ENCODE results near the gene CCDC9. TPM values are rescaled to one million over a fixed set of nuclear protein-coding genes. Genes with fewer than 3 reads are reported as not detected.

The CCDC9 gene
- total RNA-seq, 1 donor from 2014 or later, result 36.1 TPM

DNA sequence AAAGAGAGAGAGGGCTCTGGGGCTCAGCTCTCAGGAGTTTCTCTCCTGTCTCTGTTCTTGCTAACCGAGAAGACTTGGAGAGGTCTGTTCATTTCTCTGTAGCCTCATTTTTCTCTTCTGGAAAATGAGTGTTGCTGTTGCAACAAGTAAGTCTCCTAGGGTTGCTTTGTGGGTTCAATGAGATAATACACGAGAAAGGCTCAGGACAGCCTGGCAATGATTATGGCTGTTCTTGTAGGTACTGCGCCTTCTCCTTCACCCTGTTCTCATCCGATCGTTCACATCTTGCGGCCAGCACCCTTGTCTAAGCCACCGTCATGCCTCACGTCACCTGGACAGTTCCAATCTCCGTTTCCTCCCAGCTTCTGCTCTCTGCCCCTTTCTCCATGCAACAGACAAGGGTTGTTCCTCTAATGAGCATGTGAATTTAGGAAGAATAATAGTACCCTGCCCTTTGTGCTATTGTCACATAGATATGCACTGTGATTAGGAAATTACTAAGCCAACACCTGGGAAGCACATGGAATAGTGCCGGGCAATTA lies 57.5 kb downstream of the CCDC9 start:
- no peak for DNase-seq (ENCODE audit: low spot score, unreplicated experiment)
- H3K4me1 Mint-ChIP-seq (ENCODE audit: low read depth), result no peaks in the 10 kb centered on the region
- H3K9me3 Mint-ChIP-seq (ENCODE audit: low read depth), result no peaks in the 10 kb centered on the region
- no peak overlapping the region for H3K4me3 Mint-ChIP-seq (ENCODE audit: low read depth)
- H3K27ac Mint-ChIP-seq, result no peak overlapping the region
- TF ChIP-seq, protein P1, sequence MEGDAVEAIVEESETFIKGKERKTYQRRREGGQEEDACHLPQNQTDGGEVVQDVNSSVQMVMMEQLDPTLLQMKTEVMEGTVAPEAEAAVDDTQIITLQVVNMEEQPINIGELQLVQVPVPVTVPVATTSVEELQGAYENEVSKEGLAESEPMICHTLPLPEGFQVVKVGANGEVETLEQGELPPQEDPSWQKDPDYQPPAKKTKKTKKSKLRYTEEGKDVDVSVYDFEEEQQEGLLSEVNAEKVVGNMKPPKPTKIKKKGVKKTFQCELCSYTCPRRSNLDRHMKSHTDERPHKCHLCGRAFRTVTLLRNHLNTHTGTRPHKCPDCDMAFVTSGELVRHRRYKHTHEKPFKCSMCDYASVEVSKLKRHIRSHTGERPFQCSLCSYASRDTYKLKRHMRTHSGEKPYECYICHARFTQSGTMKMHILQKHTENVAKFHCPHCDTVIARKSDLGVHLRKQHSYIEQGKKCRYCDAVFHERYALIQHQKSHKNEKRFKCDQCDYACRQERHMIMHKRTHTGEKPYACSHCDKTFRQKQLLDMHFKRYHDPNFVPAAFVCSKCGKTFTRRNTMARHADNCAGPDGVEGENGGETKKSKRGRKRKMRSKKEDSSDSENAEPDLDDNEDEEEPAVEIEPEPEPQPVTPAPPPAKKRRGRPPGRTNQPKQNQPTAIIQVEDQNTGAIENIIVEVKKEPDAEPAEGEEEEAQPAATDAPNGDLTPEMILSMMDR (IDR thresholded peaks at IDR 0.05; ENCODE audit: unreplicated experiment), result no peak
- H3K27me3 Mint-ChIP-seq, result peaks cover 21% of the 10 kb centered on the region
- H3K36me3 Mint-ChIP-seq (ENCODE audit: insufficient read depth), result no peaks in the 10 kb centered on the region

DNA sequence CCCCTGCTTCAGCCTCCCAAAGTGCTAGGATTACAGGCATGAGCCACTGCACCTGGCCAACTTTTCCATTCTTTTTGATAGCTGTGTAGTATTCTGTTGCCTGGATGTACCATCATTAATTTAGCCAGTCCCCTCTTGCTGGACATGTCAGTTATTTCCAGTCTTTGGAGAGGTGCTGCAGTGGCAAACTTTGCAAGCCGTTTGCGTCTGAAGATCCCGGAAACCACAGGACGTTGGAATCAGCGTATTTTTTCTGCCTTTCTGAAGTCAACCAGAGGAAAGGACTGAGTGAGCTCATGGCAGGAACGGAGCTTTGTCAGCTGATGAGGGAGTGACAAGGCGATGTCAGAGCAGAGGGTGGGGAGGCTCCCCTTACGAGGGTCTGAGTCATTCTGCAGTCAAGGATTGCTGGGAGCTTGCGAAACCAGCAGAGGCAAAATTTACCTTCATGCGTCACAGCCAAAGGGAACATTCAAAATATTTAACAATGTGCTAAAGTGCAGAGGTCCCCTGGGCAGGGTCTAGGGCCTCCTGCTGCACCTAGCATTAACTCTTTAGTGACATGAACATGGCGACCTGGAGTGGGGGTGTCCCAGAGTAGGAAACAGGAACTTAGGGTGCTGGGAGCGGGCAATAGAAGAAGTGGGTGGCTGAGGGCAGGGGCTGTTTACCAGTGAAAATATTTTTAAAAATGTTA lies 58.9 kb downstream of the CCDC9 start:
- peaks cover 19% of the 10 kb centered on the region for H3K27me3 Mint-ChIP-seq
- no peak for DNase-seq (ENCODE audit: low spot score, unreplicated experiment)
- no peak overlapping the region for H3K27ac Mint-ChIP-seq
- TF ChIP-seq, protein P1 (IDR thresholded peaks at IDR 0.05; ENCODE audit: unreplicated experiment), result no peak
- no peaks in the 10 kb centered on the region for H3K36me3 Mint-ChIP-seq (ENCODE audit: insufficient read depth)
- no peak overlapping the region for H3K4me3 Mint-ChIP-seq (ENCODE audit: low read depth)
- H3K4me1 Mint-ChIP-seq (ENCODE audit: low read depth), result no peaks in the 10 kb centered on the region
- H3K9me3 Mint-ChIP-seq (ENCODE audit: low read depth), result no peaks in the 10 kb centered on the region

DNA sequence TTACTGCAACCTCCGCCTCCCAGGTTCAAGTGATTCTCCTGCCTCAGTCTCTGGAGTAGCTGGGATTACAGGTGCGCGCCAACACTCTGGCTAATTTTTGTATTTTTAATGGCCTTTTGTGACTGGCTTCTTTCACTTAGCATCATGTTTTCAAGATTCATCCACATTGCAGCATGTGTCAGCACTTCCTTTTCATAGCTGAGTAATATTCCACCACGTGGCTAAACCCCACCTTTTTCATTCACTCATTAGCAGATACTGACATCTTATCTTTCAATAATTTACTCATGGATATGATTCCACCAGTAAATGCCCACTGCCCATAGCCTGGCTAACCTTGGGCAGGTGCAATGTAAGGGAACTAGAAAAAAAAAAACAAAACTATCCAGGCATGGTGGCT lies 60.2 kb downstream of the CCDC9 start:
- no peaks in the 10 kb centered on the region for H3K9me3 Mint-ChIP-seq (ENCODE audit: low read depth)
- TF ChIP-seq, protein P1 (IDR thresholded peaks at IDR 0.05; ENCODE audit: unreplicated experiment), result no peak
- no peak overlapping the region for H3K4me3 Mint-ChIP-seq (ENCODE audit: low read depth)

DNA sequence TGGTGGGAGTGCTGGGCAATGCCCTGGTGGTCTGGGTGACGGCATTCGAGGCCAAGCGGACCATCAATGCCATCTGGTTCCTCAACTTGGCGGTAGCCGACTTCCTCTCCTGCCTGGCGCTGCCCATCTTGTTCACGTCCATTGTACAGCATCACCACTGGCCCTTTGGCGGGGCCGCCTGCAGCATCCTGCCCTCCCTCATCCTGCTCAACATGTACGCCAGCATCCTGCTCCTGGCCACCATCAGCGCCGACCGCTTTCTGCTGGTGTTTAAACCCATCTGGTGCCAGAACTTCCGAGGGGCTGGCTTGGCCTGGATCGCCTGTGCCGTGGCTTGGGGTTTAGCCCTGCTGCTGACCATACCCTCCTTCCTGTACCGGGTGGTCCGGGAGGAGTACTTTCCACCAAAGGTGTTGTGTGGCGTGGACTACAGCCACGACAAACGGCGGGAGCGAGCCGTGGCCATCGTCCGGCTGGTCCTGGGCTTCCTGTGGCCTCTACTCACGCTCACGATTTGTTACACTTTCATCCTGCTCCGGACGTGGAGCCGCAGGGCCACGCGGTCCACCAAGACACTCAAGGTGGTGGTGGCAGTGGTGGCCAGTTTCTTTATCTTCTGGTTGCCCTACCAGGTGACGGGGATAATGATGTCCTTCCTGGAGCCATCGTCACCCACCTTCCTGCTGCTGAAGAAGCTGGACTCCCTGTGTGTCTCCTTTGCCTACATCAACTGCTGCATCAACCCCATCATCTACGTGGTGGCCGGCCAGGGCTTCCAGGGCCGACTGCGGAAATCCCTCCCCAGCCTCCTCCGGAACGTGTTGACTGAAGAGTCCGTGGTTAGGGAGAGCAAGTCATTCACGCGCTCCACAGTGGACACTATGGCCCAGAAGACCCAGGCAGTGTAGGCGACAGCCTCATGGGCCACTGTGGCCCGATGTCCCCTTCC lies 63.9 kb downstream of the CCDC9 start:
- Mint-ChIP-seq H3K4me1 (ENCODE audit: low read depth) (no peaks in the 10 kb centered on the region), H3K27ac (no peak overlapping the region), H3K4me3 (ENCODE audit: low read depth) (no peak overlapping the region), H3K9me3 (ENCODE audit: low read depth) (no peaks in the 10 kb centered on the region), H3K36me3 (ENCODE audit: insufficient read depth) (no peaks in the 10 kb centered on the region), H3K27me3 (peaks cover 21% of the 10 kb centered on the region)
- no peak for DNase-seq (ENCODE audit: low spot score, unreplicated experiment)
- TF ChIP-seq, protein P1 (IDR thresholded peaks at IDR 0.05; ENCODE audit: unreplicated experiment), result no peak

More for the DNA sequence above, 60.2 kb downstream of the CCDC9 start:
- Mint-ChIP-seq H3K27ac (no peak overlapping the region), H3K36me3 (ENCODE audit: insufficient read depth) (no peaks in the 10 kb centered on the region), H3K27me3 (peaks cover 18% of the 10 kb centered on the region), H3K4me1 (ENCODE audit: low read depth) (no peaks in the 10 kb centered on the region)
- DNase-seq (ENCODE audit: low spot score, unreplicated experiment), result no peak

Small RNA genes within 50 kb of the gene (microRNA-seq; reads per million reads assigned to microRNA genes)
- gene MIR3190 (ENCODE audit: borderline number of aligned reads, unreplicated experiment), result not detected
- not detected for gene MIR3191 (ENCODE audit: borderline number of aligned reads, unreplicated experiment)

Other genes with a start within 250 kb of the CCDC9 start
- 2.2 and 2.4 TPM in 2 replicates for gene NPAS1, start 236.7 kb upstream of the CCDC9 start, total RNA-seq
- gene TMEM160, start 207.9 kb upstream of the CCDC9 start, total RNA-seq, result 33.6 and 35.4 TPM in 2 replicates
- 90.6 and 94.7 TPM in 2 replicates for gene ZC3H4, start 142.7 kb upstream of the CCDC9 start, total RNA-seq
- 172 and 173 TPM in 2 replicates for gene SAE1, start 125.7 kb upstream of the CCDC9 start, total RNA-seq
- 18.3 and 23.5 TPM in 2 replicates for gene BBC3, start 25.3 kb upstream of the CCDC9 start, total RNA-seq
- gene INAFM1, start 18.4 kb downstream of the CCDC9 start, total RNA-seq, result 9.1 and 11.8 TPM in 2 replicates
- 2.4 and 2.9 TPM in 2 replicates for gene C5AR1, start 53.3 kb downstream of the CCDC9 start, total RNA-seq
- not detected in 2 replicates for gene C5AR2, start 75.7 kb downstream of the CCDC9 start, total RNA-seq
- 37.7 and 42.1 TPM in 2 replicates for gene DHX34, start 92.8 kb downstream of the CCDC9 start, total RNA-seq
- 25.5 and 30.8 TPM in 2 replicates for gene MEIS3, start 163.0 kb downstream of the CCDC9 start, total RNA-seq
- gene SLC8A2, start 215.4 kb downstream of the CCDC9 start, total RNA-seq, result 1.2 and 1.4 TPM in 2 replicates
- gene KPTN, start 227.7 kb downstream of the CCDC9 start, total RNA-seq, result 29.9 and 30.5 TPM in 2 replicates